ENCODE results near the gene FMN1. TPM values are rescaled to one million over a fixed set of nuclear protein-coding genes. Genes with fewer than 3 reads are reported as not detected.

FMN1 gene
- polyA plus RNA-seq, 1 donor from 2014 or later: 0.40 TPM

DNA sequence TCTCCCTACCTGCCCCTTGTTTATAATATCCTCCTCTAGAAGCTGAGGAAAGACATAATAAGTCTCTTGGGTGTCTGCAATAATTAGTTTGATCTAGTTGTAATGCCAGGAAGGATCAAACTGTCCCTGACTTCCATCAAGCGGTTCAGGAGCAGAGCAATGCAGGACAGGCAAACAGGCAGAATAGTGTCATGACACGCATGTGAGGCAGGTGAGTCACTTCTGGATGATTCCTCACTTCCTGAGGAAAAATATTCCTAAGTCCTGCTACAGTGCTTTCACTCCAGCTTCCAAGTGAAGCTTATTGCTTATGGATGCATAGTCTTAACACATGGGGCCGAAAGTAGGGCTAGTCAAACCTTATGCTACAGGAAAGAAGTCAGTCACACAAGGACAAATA lies 390.9 kb downstream of the FMN1 start:
- Histone ChIP-seq H3K4me2 (ENCODE audit: low read length) (no peak overlapping the region), H2AFZ (ENCODE audit: low read depth, low read length) (no peak overlapping the region), H3K79me2 (replicated peaks; ENCODE audit: insufficient read depth, low read length) (no peaks in the 10 kb centered on the region), H3K36me3 (ENCODE audit: insufficient read depth, low read length) (no peaks in the 10 kb centered on the region), H3K27me3 (ENCODE audit: insufficient read depth, low read depth, low read length) (no peaks in the 10 kb centered on the region), H3F3A (ENCODE audit: insufficient read depth, low read length, poor library complexity, severe bottlenecking) (no peaks in the 10 kb centered on the region), H3K27ac (ENCODE audit: low read length) (no peak overlapping the region), H3K9me3 (ENCODE audit: low read length) (no peaks in the 10 kb centered on the region), H3K9ac (ENCODE audit: low read length) (no peak overlapping the region), H4K20me1 (ENCODE audit: insufficient read depth) (no peaks in the 10 kb centered on the region), H3K4me3 (ENCODE audit: low read length) (no peak overlapping the region), H3K9me2 (ENCODE audit: insufficient read depth, low read length) (no peaks in the 10 kb centered on the region)
- TF ChIP-seq CTCF (IDR thresholded peaks at IDR 0.05; ENCODE audit: poor library complexity, severe bottlenecking) (no peak), TAF1 (IDR thresholded peaks at IDR 0.05; ENCODE audit: low read depth) (no peak), EZH2 (IDR thresholded peaks at IDR 0.05; ENCODE audit: borderline replicate concordance, insufficient read depth, low read length, poor library complexity, severe bottlenecking) (no peak), SMC3 (conservative IDR thresholded peaks at IDR 0.05; ENCODE audit: poor library complexity) (no peak), RAD21 (conservative IDR thresholded peaks at IDR 0.05) (no peak), EP300 (conservative IDR thresholded peaks at IDR 0.05; ENCODE audit: poor library complexity, severe bottlenecking) (no peak), MXI1 (conservative IDR thresholded peaks at IDR 0.05; ENCODE audit: poor library complexity, severe bottlenecking) (no peak), POLR2AphosphoS5 (IDR thresholded peaks at IDR 0.05) (no peak)
- TF ChIP-seq, protein P1, sequence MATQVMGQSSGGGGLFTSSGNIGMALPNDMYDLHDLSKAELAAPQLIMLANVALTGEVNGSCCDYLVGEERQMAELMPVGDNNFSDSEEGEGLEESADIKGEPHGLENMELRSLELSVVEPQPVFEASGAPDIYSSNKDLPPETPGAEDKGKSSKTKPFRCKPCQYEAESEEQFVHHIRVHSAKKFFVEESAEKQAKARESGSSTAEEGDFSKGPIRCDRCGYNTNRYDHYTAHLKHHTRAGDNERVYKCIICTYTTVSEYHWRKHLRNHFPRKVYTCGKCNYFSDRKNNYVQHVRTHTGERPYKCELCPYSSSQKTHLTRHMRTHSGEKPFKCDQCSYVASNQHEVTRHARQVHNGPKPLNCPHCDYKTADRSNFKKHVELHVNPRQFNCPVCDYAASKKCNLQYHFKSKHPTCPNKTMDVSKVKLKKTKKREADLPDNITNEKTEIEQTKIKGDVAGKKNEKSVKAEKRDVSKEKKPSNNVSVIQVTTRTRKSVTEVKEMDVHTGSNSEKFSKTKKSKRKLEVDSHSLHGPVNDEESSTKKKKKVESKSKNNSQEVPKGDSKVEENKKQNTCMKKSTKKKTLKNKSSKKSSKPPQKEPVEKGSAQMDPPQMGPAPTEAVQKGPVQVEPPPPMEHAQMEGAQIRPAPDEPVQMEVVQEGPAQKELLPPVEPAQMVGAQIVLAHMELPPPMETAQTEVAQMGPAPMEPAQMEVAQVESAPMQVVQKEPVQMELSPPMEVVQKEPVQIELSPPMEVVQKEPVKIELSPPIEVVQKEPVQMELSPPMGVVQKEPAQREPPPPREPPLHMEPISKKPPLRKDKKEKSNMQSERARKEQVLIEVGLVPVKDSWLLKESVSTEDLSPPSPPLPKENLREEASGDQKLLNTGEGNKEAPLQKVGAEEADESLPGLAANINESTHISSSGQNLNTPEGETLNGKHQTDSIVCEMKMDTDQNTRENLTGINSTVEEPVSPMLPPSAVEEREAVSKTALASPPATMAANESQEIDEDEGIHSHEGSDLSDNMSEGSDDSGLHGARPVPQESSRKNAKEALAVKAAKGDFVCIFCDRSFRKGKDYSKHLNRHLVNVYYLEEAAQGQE (IDR thresholded peaks at IDR 0.05; ENCODE audit: borderline replicate concordance): no peak

DNA sequence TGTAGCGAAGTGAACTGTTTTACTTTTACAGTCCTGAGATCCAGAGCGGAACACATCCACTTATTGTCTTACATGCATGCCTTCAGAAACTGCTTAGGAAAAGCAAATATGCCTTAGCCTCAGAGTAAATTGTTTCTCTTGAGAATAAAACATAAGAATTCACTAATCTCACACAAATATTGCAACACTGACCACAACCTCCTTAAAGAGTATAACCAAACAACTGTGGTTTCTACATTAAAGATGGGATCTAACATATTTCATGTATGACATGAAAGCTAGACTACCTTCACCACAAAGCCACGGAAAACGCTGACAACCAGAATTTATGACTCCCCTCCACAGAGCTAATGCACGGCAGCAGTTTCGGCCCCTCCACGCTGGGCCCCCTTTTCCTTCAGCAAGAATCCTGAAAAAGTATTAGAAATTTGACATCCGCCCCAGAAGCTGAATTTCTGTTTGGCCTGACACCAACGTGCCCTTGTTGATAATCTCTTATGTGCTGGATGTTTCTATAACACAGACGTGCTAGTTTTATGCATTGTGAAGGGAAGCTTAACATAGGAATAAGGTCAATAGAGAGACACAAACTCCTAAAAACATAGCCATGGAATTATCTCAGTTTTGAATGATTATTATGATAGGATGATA lies 392.1 kb downstream of the FMN1 start:
- Histone ChIP-seq H3K27me3 (ENCODE audit: insufficient read depth, low read depth, low read length) (no peaks in the 10 kb centered on the region), H3K36me3 (ENCODE audit: insufficient read depth, low read length) (no peaks in the 10 kb centered on the region), H2AFZ (ENCODE audit: low read depth, low read length) (no peak overlapping the region), H3F3A (ENCODE audit: insufficient read depth, low read length, poor library complexity, severe bottlenecking) (no peaks in the 10 kb centered on the region), H3K9me2 (ENCODE audit: insufficient read depth, low read length) (no peaks in the 10 kb centered on the region), H3K9me3 (ENCODE audit: low read length) (no peaks in the 10 kb centered on the region), H3K4me2 (ENCODE audit: low read length) (no peak overlapping the region), H3K79me2 (replicated peaks; ENCODE audit: insufficient read depth, low read length) (no peaks in the 10 kb centered on the region), H4K20me1 (ENCODE audit: insufficient read depth) (no peaks in the 10 kb centered on the region), H3K4me3 (ENCODE audit: low read length) (no peak overlapping the region), H3K27ac (ENCODE audit: low read length) (no peak overlapping the region), H3K9ac (ENCODE audit: low read length) (no peak overlapping the region)
- no peak for TF ChIP-seq POLR2AphosphoS5 (IDR thresholded peaks at IDR 0.05)
- TF ChIP-seq, protein P1 (IDR thresholded peaks at IDR 0.05; ENCODE audit: borderline replicate concordance): no peak
- TF ChIP-seq MXI1 (conservative IDR thresholded peaks at IDR 0.05; ENCODE audit: poor library complexity, severe bottlenecking): no peak
- TF ChIP-seq TAF1 (IDR thresholded peaks at IDR 0.05; ENCODE audit: low read depth): no peak
- no peak for TF ChIP-seq SMC3 (conservative IDR thresholded peaks at IDR 0.05; ENCODE audit: poor library complexity)
- no peak for TF ChIP-seq EZH2 (IDR thresholded peaks at IDR 0.05; ENCODE audit: borderline replicate concordance, insufficient read depth, low read length, poor library complexity, severe bottlenecking)
- no peak for TF ChIP-seq RAD21 (conservative IDR thresholded peaks at IDR 0.05)
- no peak for TF ChIP-seq CTCF (IDR thresholded peaks at IDR 0.05; ENCODE audit: poor library complexity, severe bottlenecking)
- TF ChIP-seq EP300 (conservative IDR thresholded peaks at IDR 0.05; ENCODE audit: poor library complexity, severe bottlenecking): no peak
